HCT116 (cell line): ENCODE results near the gene MMS19. TPM values are rescaled to one million over a fixed set of nuclear protein-coding genes. Genes with fewer than 3 reads are reported as not detected.

Experiments used
- ATAC-seq: fragments of 200-7000 bp; cut with Tn5 transposase; 2 replicates; pipeline ENCODE4 v1.9.1; 2020; ENCODE audit warnings: mild to moderate bottlenecking, moderate library complexity
- BruUV-seq: library from RNA; stranded (reverse); fragments of 400-500 nt; replicated peaks from 2 replicates; lab custom pipeline; 2021; lab: Mats Ljungman, UMichigan
- CTCF ChIA-PET: fragments of 300-600 bp; sonication (Branson Sonifier 250); formaldehyde crosslinking; loops from one replicate; lab custom pipeline; 2021; ENCODE audit warnings: antibody characterized with exemption; lab: Charles Lee
- POLR2A ChIA-PET: fragments of 300-600, 350-600 bp; sonication (Branson Sonifier 250); formaldehyde crosslinking; loops from one replicate; lab custom pipeline; 2021; ENCODE audit warnings: antibody characterized with exemption; lab: Charles Lee
- RAD21 ChIA-PET, 2 experiments: fragments of 300-600 bp; sonication (Branson Sonifier 250); formaldehyde crosslinking; loops; one replicate each; lab custom pipeline; 2023; ENCODE audit warnings: low total read pairs in 2 of 2; ENCODE audit not compliant: uncharacterized antibody in 2 of 2, unreplicated experiment in 2 of 2, low non-redundant PET in 1 of 2; lab: Charles Lee
- DNase-seq: peaks from one replicate; pipeline ENCODE4 v3.0.0-alpha.2; 2010; ENCODE audit warnings: low read depth, low spot score
- H2AFZ ChIP-seq: fragments of 200-600 bp; shearing (Covaris generic), sonication (generic); 2 replicates; pipeline ENCODE4 v1.6.1; 2017; ENCODE audit warnings: low read depth, mixed run types, mixed read lengths, antibody characterized with exemption, low read length; ENCODE audit not compliant: poor library complexity, severe bottlenecking
- H3K27ac ChIP-seq: 2 replicates; pipeline ENCODE4 v1.5.1; 2012; ENCODE audit warnings: low read depth, low read length
- H3K27me3 ChIP-seq: fragments of 200-600 bp; sonication (generic); 2 replicates; pipeline ENCODE4 v1.6.1; 2016; ENCODE audit warnings: mixed run types, low read length, mixed read lengths; ENCODE audit not compliant: insufficient read depth
- H3K36me3 ChIP-seq, 2 experiments: fragments of 200-500 bp in 1 of 2; fragments of 200-600 bp in 1 of 2; sonication (Bioruptor generic) in 1 of 2; sonication (generic) in 1 of 2; 2 replicates each; pipeline versions ENCODE4 v1.5.1 to v1.6.1; 2014 to 2016; ENCODE audit warnings: low read length in 2 of 2, inconsistent platforms in 1 of 2, mixed read lengths in 1 of 2, mixed run types in 1 of 2; ENCODE audit not compliant: insufficient read depth in 2 of 2, control insufficient read depth in 1 of 2
- H3K4me1 ChIP-seq, 2 experiments: fragments of 200-600 bp in 1 of 2; sonication (generic) in 1 of 2; 2 replicates each; pipeline versions ENCODE4 v1.5.1 to v1.6.1; 2012 to 2017; ENCODE audit warnings: low read length in 2 of 2, inconsistent platforms in 1 of 2, mild to moderate bottlenecking in 1 of 2, mixed read lengths in 1 of 2, mixed run types in 1 of 2, moderate library complexity in 1 of 2; ENCODE audit not compliant: insufficient read depth in 2 of 2, control insufficient read depth in 1 of 2
- H3K4me2 ChIP-seq: fragments of 200-600 bp; sonication (generic); 2 replicates; pipeline ENCODE4 v1.6.1; 2017; ENCODE audit warnings: mixed run types, low read length, mixed read lengths
- H3K4me3 ChIP-seq, 2 experiments: fragments of 200-600 bp in 1 of 2; sonication (generic) in 1 of 2; replicated peaks in 1 of 2; 2 replicates each; pipeline ENCODE4 v1.5.1; 2011 to 2016; ENCODE audit warnings: low read length in 2 of 2, control low read depth in 1 of 2, low read depth in 1 of 2, mild to moderate bottlenecking in 1 of 2, mixed read lengths in 1 of 2, mixed run types in 1 of 2
- H3K79me2 ChIP-seq: fragments of 200-600 bp; sonication (generic); 2 replicates; pipeline ENCODE4 v1.6.1; 2017; ENCODE audit warnings: mild to moderate bottlenecking, mixed run types, low read length, moderate library complexity, mixed read lengths; ENCODE audit not compliant: insufficient read depth
- H3K9ac ChIP-seq: fragments of 200-600 bp; sonication (generic); 2 replicates; pipeline ENCODE4 v1.6.1; 2016; ENCODE audit warnings: low read length, mixed read lengths
- H3K9me2 ChIP-seq: fragments of 200-600 bp; sonication (generic), shearing (Covaris generic); 2 replicates; pipeline ENCODE4 v1.6.1; 2017; ENCODE audit warnings: mixed run types, mild to moderate bottlenecking, moderate library complexity; ENCODE audit not compliant: insufficient read depth
- H3K9me3 ChIP-seq, 2 experiments: fragments of 200-500 bp in 1 of 2; fragments of 200-600 bp in 1 of 2; sonication (Bioruptor generic) in 1 of 2; sonication (generic) in 1 of 2; 2 replicates each; pipeline ENCODE4 v1.6.1; 2014 to 2017; ENCODE audit warnings: low read length in 2 of 2, mixed read lengths in 2 of 2, inconsistent platforms in 1 of 2, low read depth in 1 of 2, mild to moderate bottlenecking in 1 of 2, mixed run types in 1 of 2, moderate library complexity in 1 of 2; ENCODE audit not compliant: control insufficient read depth in 1 of 2, insufficient read depth in 1 of 2
- H4K20me1 ChIP-seq: fragments of 200-600 bp; sonication (generic), shearing (Covaris generic); 2 replicates; pipeline ENCODE4 v1.6.1; 2017; ENCODE audit warnings: mixed run types, mild to moderate bottlenecking, moderate library complexity; ENCODE audit not compliant: insufficient read depth
- CBX3 ChIP-seq: IDR thresholded peaks from 2 replicates; pipeline ENCODE4 v1.6.1; 2012; ENCODE audit warnings: low read depth
- CEBPB ChIP-seq: IDR thresholded peaks from 2 replicates; pipeline ENCODE4 v1.6.1; 2012; ENCODE audit warnings: low read depth
- EGR1 ChIP-seq: IDR thresholded peaks from 2 replicates; pipeline ENCODE4 v1.6.1; 2012; ENCODE audit warnings: low read depth
- ELF1 ChIP-seq: IDR thresholded peaks from 2 replicates; pipeline ENCODE4 v1.6.1; 2012; ENCODE audit warnings: low read depth, borderline replicate concordance
- FOSL1 ChIP-seq: IDR thresholded peaks from 2 replicates; pipeline ENCODE4 v1.6.1; 2012; ENCODE audit warnings: low read depth
- POLR2A ChIP-seq: IDR thresholded peaks from 2 replicates; pipeline ENCODE4 v1.7.0; 2011; ENCODE audit warnings: borderline replicate concordance; ENCODE audit not compliant: insufficient read depth, insufficient read length; ENCODE audit errors: extremely low read depth
- RAD21 ChIP-seq: IDR thresholded peaks from 2 replicates; pipeline ENCODE4 v1.6.1; 2012; ENCODE audit warnings: low read depth, mild to moderate bottlenecking
- SP1 ChIP-seq: IDR thresholded peaks from 2 replicates; pipeline ENCODE4 v1.6.1; 2012; ENCODE audit warnings: low read depth
- SRF ChIP-seq: IDR thresholded peaks from 2 replicates; pipeline ENCODE4 v1.6.1; 2012; ENCODE audit warnings: low read depth
- TCF7L2 ChIP-seq: IDR thresholded peaks from 2 replicates; pipeline ENCODE4 v1.7.0; 2011; ENCODE audit warnings: borderline replicate concordance, inconsistent platforms; ENCODE audit not compliant: insufficient read depth, insufficient read length; ENCODE audit errors: extremely low read depth
- YY1 ChIP-seq: IDR thresholded peaks from 2 replicates; pipeline ENCODE4 v1.6.1; 2011; ENCODE audit warnings: low read length, low read depth, moderate library complexity, mild to moderate bottlenecking; ENCODE audit not compliant: insufficient replicate concordance; ENCODE audit errors: extremely low read depth
- intact Hi-C: fragments of 100-400 bp; cut with micrococcal nuclease; formaldehyde crosslinking; loops from 2 replicates; pipeline ENCODE4 v1.10.0; 2022
- total RNA-seq: library from RNA; stranded (reverse); gene quantifications from one replicate; pipeline ENCODE4 v1.2.1, GENCODE V29; 2021; ENCODE audit not compliant: unreplicated experiment
- TF ChIP-seq, protein P1 (sequence below): IDR thresholded peaks from 2 replicates; pipeline ENCODE4 v1.6.1; 2012; ENCODE audit warnings: low read depth
- TF ChIP-seq, protein P2 (sequence below): IDR thresholded peaks from 2 replicates; pipeline ENCODE4 v1.6.1; 2012
- TF ChIP-seq, protein P3 (sequence below), 3 experiments: fragments of 200-600 bp in 1 of 3; sonication (generic) in 1 of 3; IDR thresholded peaks in 2 of 3; conservative IDR thresholded peaks in 1 of 3; 2 replicates each; pipeline ENCODE4 v1.5.1; 2012 to 2017; ENCODE audit warnings: low read depth in 2 of 3, low read length in 2 of 3, antibody characterized with exemption in 1 of 3, borderline replicate concordance in 1 of 3, control low read depth in 1 of 3, mild to moderate bottlenecking in 1 of 3, mixed read lengths in 1 of 3, mixed run types in 1 of 3, moderate library complexity in 1 of 3; ENCODE audit not compliant: insufficient read depth in 1 of 3
- TF ChIP-seq, protein P4 (sequence below): IDR thresholded peaks from 2 replicates; pipeline ENCODE4 v1.6.1; 2011; ENCODE audit warnings: mild to moderate bottlenecking, low read length, moderate library complexity; ENCODE audit not compliant: insufficient replicate concordance; ENCODE audit errors: extremely low read depth

The MMS19 gene
- total RNA-seq, 1 experiment from 2014 or later: 101 TPM

DNA sequence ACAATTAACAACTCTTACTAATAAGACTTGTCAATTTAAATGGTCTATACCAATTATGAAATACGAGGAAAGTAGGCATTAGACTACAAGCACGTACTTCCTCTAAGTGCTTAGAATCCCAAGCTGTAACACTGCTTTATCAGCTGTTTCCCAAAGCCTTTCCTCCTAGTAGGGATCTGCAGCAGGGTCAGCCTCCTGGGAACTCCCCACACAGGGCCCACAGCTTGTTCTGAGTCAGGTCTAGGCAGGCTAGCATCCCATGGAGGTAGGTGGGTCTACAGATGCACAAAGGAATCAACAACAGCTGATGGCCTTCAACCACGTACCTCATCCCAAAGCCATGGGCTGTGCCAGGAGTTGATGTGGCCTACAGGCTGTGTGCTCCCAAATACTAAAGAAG lies 14.7 kb downstream of the MMS19 start:
- CTCF ChIA-PET: no interaction called here
- no peak overlapping the region for H3K4me3 ChIP-seq
- intact Hi-C loops: no loop called here
- BruUV-seq: no TSS peak
- peaks cover 70% of the 10 kb centered on the region for H3K79me2 ChIP-seq
- H3K36me3 ChIP-seq: peaks cover 18 to 19% of the 10 kb centered on the region in 2 experiments
- TF ChIP-seq RAD21 (no peak), YY1 (no peak), SRF (no peak), SP1 (no peak), TCF7L2 (no peak), FOSL1 (no peak), CBX3 (no peak), ELF1 (no peak), EGR1 (no peak), CEBPB (no peak), POLR2A (no peak)
- TF ChIP-seq, protein P1, sequence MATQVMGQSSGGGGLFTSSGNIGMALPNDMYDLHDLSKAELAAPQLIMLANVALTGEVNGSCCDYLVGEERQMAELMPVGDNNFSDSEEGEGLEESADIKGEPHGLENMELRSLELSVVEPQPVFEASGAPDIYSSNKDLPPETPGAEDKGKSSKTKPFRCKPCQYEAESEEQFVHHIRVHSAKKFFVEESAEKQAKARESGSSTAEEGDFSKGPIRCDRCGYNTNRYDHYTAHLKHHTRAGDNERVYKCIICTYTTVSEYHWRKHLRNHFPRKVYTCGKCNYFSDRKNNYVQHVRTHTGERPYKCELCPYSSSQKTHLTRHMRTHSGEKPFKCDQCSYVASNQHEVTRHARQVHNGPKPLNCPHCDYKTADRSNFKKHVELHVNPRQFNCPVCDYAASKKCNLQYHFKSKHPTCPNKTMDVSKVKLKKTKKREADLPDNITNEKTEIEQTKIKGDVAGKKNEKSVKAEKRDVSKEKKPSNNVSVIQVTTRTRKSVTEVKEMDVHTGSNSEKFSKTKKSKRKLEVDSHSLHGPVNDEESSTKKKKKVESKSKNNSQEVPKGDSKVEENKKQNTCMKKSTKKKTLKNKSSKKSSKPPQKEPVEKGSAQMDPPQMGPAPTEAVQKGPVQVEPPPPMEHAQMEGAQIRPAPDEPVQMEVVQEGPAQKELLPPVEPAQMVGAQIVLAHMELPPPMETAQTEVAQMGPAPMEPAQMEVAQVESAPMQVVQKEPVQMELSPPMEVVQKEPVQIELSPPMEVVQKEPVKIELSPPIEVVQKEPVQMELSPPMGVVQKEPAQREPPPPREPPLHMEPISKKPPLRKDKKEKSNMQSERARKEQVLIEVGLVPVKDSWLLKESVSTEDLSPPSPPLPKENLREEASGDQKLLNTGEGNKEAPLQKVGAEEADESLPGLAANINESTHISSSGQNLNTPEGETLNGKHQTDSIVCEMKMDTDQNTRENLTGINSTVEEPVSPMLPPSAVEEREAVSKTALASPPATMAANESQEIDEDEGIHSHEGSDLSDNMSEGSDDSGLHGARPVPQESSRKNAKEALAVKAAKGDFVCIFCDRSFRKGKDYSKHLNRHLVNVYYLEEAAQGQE: no peak
- TF ChIP-seq, protein P2, sequence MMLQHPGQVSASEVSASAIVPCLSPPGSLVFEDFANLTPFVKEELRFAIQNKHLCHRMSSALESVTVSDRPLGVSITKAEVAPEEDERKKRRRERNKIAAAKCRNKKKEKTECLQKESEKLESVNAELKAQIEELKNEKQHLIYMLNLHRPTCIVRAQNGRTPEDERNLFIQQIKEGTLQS: no peak
- TF ChIP-seq, protein P3, sequence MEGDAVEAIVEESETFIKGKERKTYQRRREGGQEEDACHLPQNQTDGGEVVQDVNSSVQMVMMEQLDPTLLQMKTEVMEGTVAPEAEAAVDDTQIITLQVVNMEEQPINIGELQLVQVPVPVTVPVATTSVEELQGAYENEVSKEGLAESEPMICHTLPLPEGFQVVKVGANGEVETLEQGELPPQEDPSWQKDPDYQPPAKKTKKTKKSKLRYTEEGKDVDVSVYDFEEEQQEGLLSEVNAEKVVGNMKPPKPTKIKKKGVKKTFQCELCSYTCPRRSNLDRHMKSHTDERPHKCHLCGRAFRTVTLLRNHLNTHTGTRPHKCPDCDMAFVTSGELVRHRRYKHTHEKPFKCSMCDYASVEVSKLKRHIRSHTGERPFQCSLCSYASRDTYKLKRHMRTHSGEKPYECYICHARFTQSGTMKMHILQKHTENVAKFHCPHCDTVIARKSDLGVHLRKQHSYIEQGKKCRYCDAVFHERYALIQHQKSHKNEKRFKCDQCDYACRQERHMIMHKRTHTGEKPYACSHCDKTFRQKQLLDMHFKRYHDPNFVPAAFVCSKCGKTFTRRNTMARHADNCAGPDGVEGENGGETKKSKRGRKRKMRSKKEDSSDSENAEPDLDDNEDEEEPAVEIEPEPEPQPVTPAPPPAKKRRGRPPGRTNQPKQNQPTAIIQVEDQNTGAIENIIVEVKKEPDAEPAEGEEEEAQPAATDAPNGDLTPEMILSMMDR (IDR thresholded peaks at IDR 0.05 in 2 of 3, conservative IDR thresholded peaks at IDR 0.05 in 1 of 3; ENCODE audit: borderline replicate concordance in 1 of 3, insufficient read depth in 1 of 3, low read depth in 2 of 3, low read length in 2 of 3): no peak
- TF ChIP-seq, protein P4, sequence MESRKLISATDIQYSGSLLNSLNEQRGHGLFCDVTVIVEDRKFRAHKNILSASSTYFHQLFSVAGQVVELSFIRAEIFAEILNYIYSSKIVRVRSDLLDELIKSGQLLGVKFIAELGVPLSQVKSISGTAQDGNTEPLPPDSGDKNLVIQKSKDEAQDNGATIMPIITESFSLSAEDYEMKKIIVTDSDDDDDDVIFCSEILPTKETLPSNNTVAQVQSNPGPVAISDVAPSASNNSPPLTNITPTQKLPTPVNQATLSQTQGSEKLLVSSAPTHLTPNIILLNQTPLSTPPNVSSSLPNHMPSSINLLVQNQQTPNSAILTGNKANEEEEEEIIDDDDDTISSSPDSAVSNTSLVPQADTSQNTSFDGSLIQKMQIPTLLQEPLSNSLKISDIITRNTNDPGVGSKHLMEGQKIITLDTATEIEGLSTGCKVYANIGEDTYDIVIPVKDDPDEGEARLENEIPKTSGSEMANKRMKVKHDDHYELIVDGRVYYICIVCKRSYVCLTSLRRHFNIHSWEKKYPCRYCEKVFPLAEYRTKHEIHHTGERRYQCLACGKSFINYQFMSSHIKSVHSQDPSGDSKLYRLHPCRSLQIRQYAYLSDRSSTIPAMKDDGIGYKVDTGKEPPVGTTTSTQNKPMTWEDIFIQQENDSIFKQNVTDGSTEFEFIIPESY: no peak
- no peak overlapping the region for H3K9ac ChIP-seq
- RAD21 ChIA-PET: no interaction called here
- no peak overlapping the region for H3K4me2 ChIP-seq
- POLR2A ChIA-PET: no interaction called here
- H3K27me3 ChIP-seq: no peaks in the 10 kb centered on the region
- no peak for ATAC-seq
- H4K20me1 ChIP-seq: peaks cover under 1% of the 10 kb centered on the region
- H3K9me3 ChIP-seq: no peaks in the 10 kb centered on the region
- no peak for DNase-seq
- no peak overlapping the region for H2AFZ ChIP-seq
- H3K9me2 ChIP-seq: no peaks in the 10 kb centered on the region
- no peak overlapping the region for H3K27ac ChIP-seq
- no peaks in the 10 kb centered on the region; a peak in 1 of 4 replicates for H3K4me1 ChIP-seq
